ENCODE results near the gene SCIN.
"Not testable (repeated sequence)": the region's sequence is repeated elsewhere in the genome, so short reads cannot be mapped to it uniquely, and the experiment has no call there.

SCIN gene

GRCh38 chr7:12670000-12670729, 99.6 kb downstream of the SCIN start:
- no peaks in the 10 kb centered on the region for H3K27me3 ChIP-seq (ENCODE audit: control insufficient read depth, insufficient read depth, low read length)
- peaks cover 9% of the 10 kb centered on the region for H3K4me1 ChIP-seq (ENCODE audit: control insufficient read depth, insufficient read depth, low read length)
- peak overlapping the region; percentile 21 for H3K27ac ChIP-seq (ENCODE audit: low read depth, low read length)
- H3K4me3 ChIP-seq (ENCODE audit: low read length): no peak overlapping the region
- no peak overlapping the region for H3K9ac ChIP-seq (ENCODE audit: low read length)
- no peaks in the 10 kb centered on the region for H3K36me3 ChIP-seq (ENCODE audit: control insufficient read depth, insufficient read depth, low read length)

DNA sequence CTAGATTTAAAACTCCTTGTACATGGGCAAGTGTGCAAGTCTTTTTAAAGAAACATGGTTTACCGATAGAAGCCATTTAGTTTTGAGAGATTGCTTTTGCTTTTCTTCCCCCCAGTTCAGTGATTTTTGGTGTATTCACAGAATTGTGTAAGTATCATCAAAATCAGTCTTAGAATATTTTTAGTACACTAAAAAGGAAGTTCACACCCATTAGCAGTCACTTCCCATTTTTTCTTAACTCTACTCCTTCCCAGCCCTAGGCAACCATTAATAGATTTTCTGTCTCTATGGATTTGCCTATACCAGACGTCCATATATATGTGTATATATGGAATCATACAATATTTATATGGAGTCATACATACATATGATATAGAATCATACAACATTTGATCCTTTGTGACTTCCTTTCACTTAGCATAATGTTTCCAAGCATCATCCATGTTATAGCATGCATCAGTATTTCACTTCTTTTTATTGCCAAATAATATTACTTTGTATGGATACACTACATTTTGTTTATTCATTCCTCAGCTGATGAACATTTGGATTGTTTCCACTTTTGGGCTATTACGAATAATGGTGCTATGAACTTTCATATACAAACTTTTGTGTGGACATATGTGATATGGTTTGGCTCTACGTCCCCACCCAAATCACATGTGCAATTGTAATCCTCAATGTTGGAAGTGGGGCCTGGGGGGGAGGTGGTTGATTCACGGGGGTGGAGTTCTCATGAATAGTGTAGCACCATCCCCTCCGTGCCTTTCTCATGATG, 100.4 kb downstream of the SCIN start:
- Histone ChIP-seq H3K4me3 (ENCODE audit: low read length) (no peak overlapping the region), H3K9ac (ENCODE audit: low read length) (no peak overlapping the region), H3K36me3 (ENCODE audit: control insufficient read depth, insufficient read depth, low read length) (no peaks in the 10 kb centered on the region), H3K27me3 (ENCODE audit: control insufficient read depth, insufficient read depth, low read length) (no peaks in the 10 kb centered on the region), H3K27ac (ENCODE audit: low read depth, low read length) (peak overlapping the region; percentile 21), H3K4me1 (ENCODE audit: control insufficient read depth, insufficient read depth, low read length) (peaks cover 9% of the 10 kb centered on the region)

GRCh38 chr7:12673436-12673835, 102.9 kb downstream of the SCIN start:
- H3K4me1 ChIP-seq (ENCODE audit: control insufficient read depth, insufficient read depth, low read length): not testable (repeated sequence)

GRCh38 chr7:12674053-12674452, 103.5 kb downstream of the SCIN start:
- no peaks in the 10 kb centered on the region for H3K36me3 ChIP-seq (ENCODE audit: control insufficient read depth, insufficient read depth, low read length)
- no peak overlapping the region for H3K9ac ChIP-seq (ENCODE audit: low read length)
- H3K27ac ChIP-seq (ENCODE audit: low read depth, low read length): no peak overlapping the region
- no peak overlapping the region for H3K4me3 ChIP-seq (ENCODE audit: low read length)
- H3K4me1 ChIP-seq (ENCODE audit: control insufficient read depth, insufficient read depth, low read length): peaks cover 9% of the 10 kb centered on the region
- H3K27me3 ChIP-seq (ENCODE audit: control insufficient read depth, insufficient read depth, low read length): no peaks in the 10 kb centered on the region

More at GRCh38 chr7:12673436-12673835, 102.9 kb downstream of the SCIN start:
- H3K9ac ChIP-seq (ENCODE audit: low read length); H3K36me3 ChIP-seq (ENCODE audit: control insufficient read depth, insufficient read depth, low read length); H3K4me3 ChIP-seq (ENCODE audit: low read length); H3K27ac ChIP-seq (ENCODE audit: low read depth, low read length); H3K27me3 ChIP-seq (ENCODE audit: control insufficient read depth, insufficient read depth, low read length): not testable (repeated sequence)

DNA sequence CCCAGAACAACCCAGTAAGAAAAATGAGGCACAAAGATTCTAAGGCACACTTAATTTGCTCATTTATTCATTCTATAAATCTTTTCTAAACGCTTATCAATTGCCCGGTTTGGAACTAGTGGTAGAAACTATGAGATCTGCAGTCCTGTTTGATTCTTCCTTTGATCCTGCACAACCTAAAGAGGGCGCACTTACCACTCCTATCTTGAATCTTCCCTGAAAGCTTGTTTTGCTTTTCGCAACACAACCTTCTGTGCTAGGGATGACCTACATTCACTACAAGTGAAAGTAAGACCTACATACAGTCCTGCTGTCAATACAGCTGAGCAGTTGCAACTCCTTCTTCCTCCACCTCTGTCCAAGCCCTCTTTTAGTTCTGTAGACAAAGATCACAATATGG, 104.3 kb downstream of the SCIN start:
- Histone ChIP-seq H3K27ac (ENCODE audit: low read depth, low read length) (no peak overlapping the region), H3K4me3 (ENCODE audit: low read length) (no peak overlapping the region)

DNA sequence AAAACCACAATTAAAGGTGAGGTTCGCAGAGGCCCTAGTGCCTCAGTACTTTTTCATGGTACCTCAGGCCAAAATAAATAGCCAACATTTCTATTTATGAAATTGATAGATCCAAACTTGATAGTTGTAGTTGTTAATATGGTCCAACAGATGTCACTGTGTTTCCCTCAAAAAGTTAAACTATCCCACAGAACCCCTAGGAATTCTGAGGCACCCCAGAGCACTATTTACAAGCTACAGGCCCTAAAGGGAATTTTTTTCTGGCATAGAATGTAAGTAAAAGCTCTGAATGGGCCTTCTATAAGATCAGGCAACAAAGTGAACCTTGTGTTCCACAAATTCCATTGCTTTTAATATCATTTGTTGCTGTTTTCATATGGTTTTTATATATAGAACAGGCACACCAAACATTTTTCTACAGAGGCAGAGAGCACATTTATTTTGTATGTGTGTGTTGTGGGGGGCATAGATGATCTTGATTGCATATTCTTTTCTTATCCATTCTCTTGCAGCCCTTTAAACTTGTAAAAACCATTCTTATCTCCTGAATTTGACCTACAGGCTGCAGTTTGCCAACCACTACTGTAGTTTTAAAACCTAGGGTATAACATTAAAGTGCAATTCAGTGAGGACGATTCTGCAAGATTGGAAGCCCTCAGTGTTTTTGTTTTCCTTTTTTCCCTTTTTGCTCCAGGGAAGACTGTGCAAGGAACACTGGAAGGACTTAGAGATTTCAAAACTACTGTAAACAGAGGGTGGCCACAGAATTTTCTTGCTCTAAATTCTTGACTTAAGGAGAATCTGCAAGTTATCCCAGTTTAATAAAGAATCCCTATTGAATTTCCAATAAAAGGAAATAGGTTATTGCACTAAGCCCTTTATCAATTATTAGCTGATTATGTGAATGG, 113.4 kb downstream of the SCIN start:
- H3K27ac ChIP-seq (ENCODE audit: low read depth, low read length): no peak overlapping the region
- H3K4me1 ChIP-seq (ENCODE audit: control insufficient read depth, insufficient read depth, low read length): peaks cover 5% of the 10 kb centered on the region
- no peak overlapping the region for H3K9ac ChIP-seq (ENCODE audit: low read length)
- H3K4me3 ChIP-seq (ENCODE audit: low read length): no peak overlapping the region
- H3K36me3 ChIP-seq (ENCODE audit: control insufficient read depth, insufficient read depth, low read length): no peaks in the 10 kb centered on the region
- H3K27me3 ChIP-seq (ENCODE audit: control insufficient read depth, insufficient read depth, low read length): no peaks in the 10 kb centered on the region

More for the DNA sequence above, 104.3 kb downstream of the SCIN start:
- H3K36me3 ChIP-seq (ENCODE audit: control insufficient read depth, insufficient read depth, low read length): no peaks in the 10 kb centered on the region
- no peaks in the 10 kb centered on the region for H3K27me3 ChIP-seq (ENCODE audit: control insufficient read depth, insufficient read depth, low read length)
- no peak overlapping the region for H3K9ac ChIP-seq (ENCODE audit: low read length)
- peaks cover 5% of the 10 kb centered on the region for H3K4me1 ChIP-seq (ENCODE audit: control insufficient read depth, insufficient read depth, low read length)

DNA sequence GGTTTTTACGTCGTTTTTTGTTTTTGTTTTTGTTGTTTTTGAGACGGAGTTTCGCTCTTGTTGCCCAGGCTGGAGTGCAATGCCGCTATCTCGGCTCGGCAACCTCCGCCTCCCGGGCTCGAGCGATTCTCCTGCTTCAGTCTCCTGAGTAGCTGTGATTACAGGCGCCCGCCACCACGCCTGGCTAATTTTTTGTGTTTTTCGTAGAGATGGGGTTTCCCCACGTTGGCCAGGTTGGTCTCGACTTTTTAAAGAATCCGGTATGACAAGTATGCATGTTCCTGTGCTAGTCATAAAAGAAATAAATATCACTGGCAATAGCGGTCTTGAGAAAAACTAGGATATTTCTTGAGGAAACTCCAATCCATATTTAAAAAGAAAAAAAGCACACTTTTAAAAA, 114.2 kb downstream of the SCIN start:
- Histone ChIP-seq H3K9ac (ENCODE audit: low read length) (no peak overlapping the region), H3K4me3 (ENCODE audit: low read length) (no peak overlapping the region), H3K36me3 (ENCODE audit: control insufficient read depth, insufficient read depth, low read length) (no peaks in the 10 kb centered on the region), H3K27me3 (ENCODE audit: control insufficient read depth, insufficient read depth, low read length) (no peaks in the 10 kb centered on the region), H3K4me1 (ENCODE audit: control insufficient read depth, insufficient read depth, low read length) (peaks cover 5% of the 10 kb centered on the region), H3K27ac (ENCODE audit: low read depth, low read length) (no peak overlapping the region)

- peak overlapping the region; percentile 86 for H3K27ac ChIP-seq (ENCODE audit: low read depth, low read length)
- no peaks in the 10 kb centered on the region for H3K27me3 ChIP-seq (ENCODE audit: control insufficient read depth, insufficient read depth, low read length)
- peaks cover 5% of the 10 kb centered on the region for H3K4me1 ChIP-seq (ENCODE audit: control insufficient read depth, insufficient read depth, low read length)
- H3K36me3 ChIP-seq (ENCODE audit: control insufficient read depth, insufficient read depth, low read length): no peaks in the 10 kb centered on the region
- H3K4me3 ChIP-seq (ENCODE audit: low read length): no peak overlapping the region
- no peak overlapping the region for H3K9ac ChIP-seq (ENCODE audit: low read length)
Measured at GRCh38 chr7:12685550-12685949, 115.0 kb downstream of the SCIN start.

DNA sequence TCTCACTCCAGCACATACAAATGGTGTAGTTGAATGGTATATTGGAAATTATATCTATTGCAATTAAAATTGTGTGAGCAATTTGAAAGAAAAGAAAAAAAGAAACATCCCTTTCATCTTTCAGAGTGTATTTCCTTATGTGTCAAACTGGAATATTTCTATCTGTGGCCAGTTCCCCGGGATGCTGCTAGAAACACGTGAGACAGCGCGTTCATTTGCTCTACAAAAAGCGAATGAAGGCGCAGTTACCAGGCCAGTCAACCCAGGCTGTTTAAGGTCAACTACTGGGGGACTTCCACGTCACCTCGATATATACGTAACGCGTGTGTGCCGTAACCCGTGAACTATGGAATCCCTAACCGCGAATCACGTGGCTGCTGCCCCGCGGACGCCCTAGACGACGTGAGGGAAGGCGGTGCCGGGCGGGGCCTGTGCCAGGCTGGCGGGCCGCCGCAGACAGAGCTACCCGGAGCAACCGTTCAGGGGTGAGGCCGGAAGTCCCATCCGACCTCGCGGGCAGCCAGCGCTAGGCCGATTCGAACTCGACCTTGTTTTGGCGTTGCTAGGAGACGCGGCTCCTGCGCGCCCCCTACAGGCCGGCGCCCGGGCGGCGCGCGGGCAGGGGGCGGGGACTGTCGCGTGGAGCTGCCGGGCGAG, 115.8 kb downstream of the SCIN start:
- Histone ChIP-seq H3K36me3 (ENCODE audit: control insufficient read depth, insufficient read depth, low read length) (no peaks in the 10 kb centered on the region), H3K9ac (ENCODE audit: low read length) (peak overlapping the region; percentile 82), H3K4me1 (ENCODE audit: control insufficient read depth, insufficient read depth, low read length) (peaks cover 5% of the 10 kb centered on the region), H3K4me3 (ENCODE audit: low read length) (peak overlapping the region; percentile 75), H3K27me3 (ENCODE audit: control insufficient read depth, insufficient read depth, low read length) (no peaks in the 10 kb centered on the region), H3K27ac (ENCODE audit: low read depth, low read length) (peak overlapping the region; percentile 86)

DNA sequence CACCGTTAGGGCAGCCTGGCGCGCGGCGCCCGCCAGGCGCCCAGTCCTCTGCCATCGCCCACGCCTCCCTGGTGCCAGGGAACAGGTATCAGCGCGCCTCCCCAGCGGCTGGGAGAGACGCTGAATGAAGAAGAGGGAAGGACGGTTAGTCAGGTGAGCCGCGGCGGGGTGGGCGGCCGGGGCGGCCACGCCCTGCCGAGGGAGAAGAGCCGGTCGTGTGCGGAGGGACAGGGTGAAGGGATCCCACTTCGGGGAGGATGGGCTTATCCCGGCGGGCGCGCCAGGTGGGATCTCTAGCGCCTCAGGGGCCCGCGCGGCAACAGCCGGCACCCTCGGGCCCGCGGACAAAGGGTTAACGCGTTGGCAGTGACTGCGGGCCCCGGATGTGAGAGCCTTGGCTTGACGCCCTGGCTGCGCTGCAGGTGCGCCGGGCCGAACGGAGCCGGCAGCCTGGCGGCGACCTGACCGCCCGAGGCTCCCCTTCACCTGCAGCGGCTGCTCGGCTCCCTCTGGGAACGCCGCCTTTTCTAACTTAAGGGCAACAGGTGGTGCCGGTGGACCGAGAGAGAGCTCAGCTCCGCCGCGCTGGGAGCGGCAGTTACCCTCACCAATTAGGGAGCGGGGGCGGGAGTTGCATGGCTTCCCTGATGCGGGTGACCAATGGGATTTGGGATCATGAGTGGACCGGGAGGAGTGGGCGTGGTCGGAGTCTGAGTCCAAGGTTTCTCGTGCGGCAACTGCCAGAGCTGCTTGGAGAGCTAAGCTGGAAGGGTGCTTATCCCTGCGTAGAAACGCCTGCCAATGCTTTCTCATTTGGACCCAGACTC, 116.6 kb downstream of the SCIN start, which contains the start of gene ARL4A:
Gene ARL4A, plus strand, starts transcription at position 743 of the 827 bp plus-strand sequence. CDS start 622 bp downstream, outside the sequence.
- Histone ChIP-seq H3K36me3 (ENCODE audit: control insufficient read depth, insufficient read depth, low read length) (no peaks in the 10 kb centered on the region), H3K9ac (ENCODE audit: low read length) (peak within 1 kb of the TSS; percentile 82), H3K27ac (ENCODE audit: low read depth, low read length) (peak within 1 kb of the TSS; percentile 86), H3K4me1 (ENCODE audit: control insufficient read depth, insufficient read depth, low read length) (peaks cover 5% of the 10 kb centered on the region), H3K27me3 (ENCODE audit: control insufficient read depth, insufficient read depth, low read length) (no peaks in the 10 kb centered on the region), H3K4me3 (ENCODE audit: low read length) (peak within 1 kb of the TSS; percentile 75)

GRCh38 chr7:12687718-12688171, 117.2 kb downstream of the SCIN start:
- peak overlapping the region; percentile 34 for H3K9ac ChIP-seq (ENCODE audit: low read length)
- H3K36me3 ChIP-seq (ENCODE audit: control insufficient read depth, insufficient read depth, low read length): no peaks in the 10 kb centered on the region
- no peaks in the 10 kb centered on the region for H3K27me3 ChIP-seq (ENCODE audit: control insufficient read depth, insufficient read depth, low read length)
- peak overlapping the region; percentile 19 for H3K27ac ChIP-seq (ENCODE audit: low read depth, low read length)
- peaks cover 5% of the 10 kb centered on the region for H3K4me1 ChIP-seq (ENCODE audit: control insufficient read depth, insufficient read depth, low read length)
- peak overlapping the region; percentile 75 for H3K4me3 ChIP-seq (ENCODE audit: low read length)

Measured in rectal smooth muscle tissue (tissue), 1 donor.